RWPE1 (cell line): Measurements from ENCODE around the gene SVOPL.

Experiments
- CTCF ChIA-PET: fragments of 350-600 bp; sonication (Branson Sonifier 250); formaldehyde crosslinking; extraction: SDS; loops from one replicate; lab custom pipeline; 2021; lab: Yijun Ruan, JAX
- POLR2A ChIA-PET: fragments of 400-600 bp; formaldehyde crosslinking; extraction: SDS; loops from one replicate; lab custom pipeline; 2020; ENCODE audit warnings: antibody characterized with exemption; ENCODE audit not compliant: low non-redundant PET; lab: Yijun Ruan, JAX
- DNase-seq: peaks from one replicate; pipeline ENCODE4 v3.0.0; 2012; ENCODE audit warnings: low spot score
- H3K27ac ChIP-seq: fragments of 450-650 bp; 2 replicates; pipeline ENCODE4 v1.5.1; 2017
- CTCF ChIP-seq: fragments of 450-650 bp; conservative IDR thresholded peaks from 2 replicates; pipeline ENCODE4 v1.5.1; 2017; ENCODE audit warnings: low read depth, mild to moderate bottlenecking

Gene SVOPL

GRCh38 chr7:138555684-138556083 lies 145.5 kb downstream of the SVOPL start:
- no peak for DNase-seq
- ChIA-PET POLR2A (no interaction called here), CTCF (no interaction called here)
- TF ChIP-seq CTCF = no peak
- no peak overlapping the region for H3K27ac ChIP-seq

GRCh38 chr7:138554674-138555073 lies 146.5 kb downstream of the SVOPL start:
- POLR2A ChIA-PET = no interaction called here
- no peak for DNase-seq
- CTCF ChIA-PET = interaction anchor here (0.7 kb wide), 1 partner anchor 51 kb away, joined by 4 read pairs; no protein-coding TSS in a partner anchor
- no peak for TF ChIP-seq CTCF
- H3K27ac ChIP-seq = no peak overlapping the region

GRCh38 chr7:138553805-138554204 lies 147.4 kb downstream of the SVOPL start:
- DNase-seq = no peak
- no peak for TF ChIP-seq CTCF
- POLR2A ChIA-PET = no interaction called here
- H3K27ac ChIP-seq = no peak overlapping the region
- CTCF ChIA-PET = interaction anchor here (0.7 kb wide), 1 partner anchor 52 kb away, joined by 4 read pairs; no protein-coding TSS in a partner anchor

GRCh38 chr7:138551102-138551501 lies 150.1 kb downstream of the SVOPL start:
- CTCF ChIA-PET = interaction anchor here (0.6 kb wide), 1 partner anchor 222 kb away, joined by 3 read pairs; no protein-coding TSS in a partner anchor
- no peak for TF ChIP-seq CTCF
- H3K27ac ChIP-seq = no peak overlapping the region
- POLR2A ChIA-PET = no interaction called here
- DNase-seq = no peak

- no peak for DNase-seq
- ChIA-PET CTCF (no interaction called here), POLR2A (no interaction called here)
- no peak for TF ChIP-seq CTCF
- H3K27ac ChIP-seq = no peak overlapping the region
Observed at GRCh38 chr7:138550337-138550736, 150.8 kb downstream of the SVOPL start.

- ChIA-PET POLR2A (no interaction called here), CTCF (no interaction called here)
- H3K27ac ChIP-seq = no peak overlapping the region
- no peak for DNase-seq
- TF ChIP-seq CTCF = no peak
Observed at GRCh38 chr7:138549082-138549481, 152.1 kb downstream of the SVOPL start.
